A549 (cell line): Measurements from ENCODE around the gene ANKRD55.

Experiments
- CTCF ChIP-seq: fragments of >200 bp; sonication (Bioruptor Twin); formaldehyde crosslinking; IDR thresholded peaks from 3 replicates; pipeline ENCODE4 v1.5.1; 2016
- RAD21 ChIP-seq, 2 experiments: fragments of >200 bp in 1 of 2; sonication (Bioruptor Twin) in 1 of 2; formaldehyde crosslinking in 1 of 2; IDR thresholded peaks in 1 of 2; conservative IDR thresholded peaks in 1 of 2; 2 replicates in 1 of 2; 3 replicates in 1 of 2; pipeline ENCODE4 v1.6.1; 2012 to 2018; ENCODE audit warnings: inconsistent platforms in 1 of 2

DNA sequence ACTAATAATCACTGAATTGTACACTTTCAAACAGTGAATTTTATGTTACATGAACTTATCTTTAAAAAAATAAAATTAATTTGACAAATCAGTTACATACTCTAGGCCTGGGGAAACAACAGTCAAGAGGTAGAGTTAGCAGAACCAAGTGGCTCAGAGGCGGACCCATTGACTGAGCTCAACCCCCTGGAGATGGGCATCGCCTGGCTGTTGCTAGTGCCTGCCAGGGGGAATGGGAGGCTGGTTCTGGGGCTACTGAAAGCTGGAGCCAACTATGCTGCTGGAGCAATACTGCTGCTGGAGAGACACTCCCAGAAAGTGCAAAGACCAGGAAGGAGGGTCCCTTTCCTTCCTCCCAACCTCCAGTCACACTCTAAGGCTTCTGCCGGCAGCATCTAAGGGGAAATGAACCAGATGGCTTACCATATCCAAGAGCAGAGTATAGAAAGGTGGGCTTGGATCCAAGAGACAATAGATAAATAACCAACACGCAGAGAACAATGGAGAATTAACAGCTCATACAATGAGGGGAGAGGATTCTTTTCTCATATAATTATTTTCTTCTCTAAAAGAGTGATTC is 40.3 kb upstream of the ANKRD55 start:
- TF ChIP-seq CTCF (no peak), RAD21 (conservative IDR thresholded peaks at IDR 0.05 in 1 of 2, IDR thresholded peaks at IDR 0.05 in 1 of 2) (no peak)
